Right lobe of liver (tissue), 6 donors: ENCODE results near the gene CDK5. TPM values are rescaled to one million over a fixed set of nuclear protein-coding genes. Genes with fewer than 3 reads are reported as not detected.

Source experiments
- ATAC-seq, 4 donors: fragments of 200-7000 bp; cut with Tn5 transposase; one replicate each; pipeline ENCODE4 v1.9.1; 2020; ENCODE audit warnings: mild to moderate bottlenecking in 4 of 4, moderate library complexity in 4 of 4
- DNase-seq, 3 donors: peaks; one replicate each; pipeline ENCODE4 v3.0.0-alpha.2; 2020
- H3K27ac ChIP-seq, 3 donors: fragments of 200-600 bp; one replicate each; pipeline ENCODE4 v1.8.0; 2022
- H3K27me3 ChIP-seq, 2 donors: fragments of 200-600 bp; one replicate each; pipeline ENCODE4 v1.8.0; 2022
- H3K36me3 ChIP-seq, 4 donors: fragments of 200-600 bp; sonication (generic) in 1 of 4; one replicate each; pipeline versions ENCODE4 v1.5.1 to v1.8.0; 2017 to 2022; ENCODE audit warnings: control low read depth in 1 of 4
- H3K4me1 ChIP-seq, 4 donors: fragments of 200-600 bp; sonication (generic) in 1 of 4; one replicate each; pipeline versions ENCODE4 v1.5.1 to v1.8.0; 2017 to 2022; ENCODE audit warnings: control low read depth in 1 of 4
- H3K4me3 ChIP-seq, 3 donors: fragments of 200-600 bp; one replicate each; pipeline ENCODE4 v1.8.0; 2022
- H3K9me3 ChIP-seq, 4 donors: fragments of 200-600 bp; sonication (generic) in 1 of 4; one replicate each; pipeline versions ENCODE4 v1.5.1 to v1.8.0; 2017 to 2022; ENCODE audit warnings: control low read depth in 1 of 4
- POLR2A ChIP-seq: fragments of 450-650 bp; IDR thresholded peaks from one replicate; pipeline ENCODE4 v1.6.1; 2017; ENCODE audit warnings: antibody characterized with exemption, mild to moderate bottlenecking
- WGBS: methylation state at CpG from one replicate; pipeline ENCODE4 v1.1.6; 2018; ENCODE audit warnings: low coverage, low lambda C conversion rate; ENCODE audit not compliant: insufficient coverage; ENCODE audit errors: missing lambda C conversion rate; 5-methylcytosine and 5-hydroxymethylcytosine counted together
- intact Hi-C, 2 donors: fragments of 100-400 bp; cut with DNase I; formaldehyde crosslinking; loops; one replicate each; pipeline versions ENCODE4 v1.11.2 to v1.14.1; 2022
- total RNA-seq, 6 experiments: library from RNA; depleted of rRNA in 2 of 6; stranded (reverse); fragments of >200 nt in 2 of 6; fragmentation: NEBNext Ultra II Directional in 3 of 6; extraction: Animal tissue kit (Norgen Biotek cat#: 25700) in 3 of 6; gene quantifications; one replicate each; pipeline versions ENCODE4 v1.1.0 to v1.2.4, GENCODE V29; 2016 to 2023
- TF ChIP-seq, protein P1 (sequence below), 4 donors: fragments of 200-600 bp in 3 of 4; fragments of 450-650 bp in 1 of 4; IDR thresholded peaks; one replicate each; pipeline versions ENCODE4 v1.5.1 to v1.8.0; 2016 to 2022; ENCODE audit warnings: antibody characterized with exemption in 4 of 4, mild to moderate bottlenecking in 2 of 4
- donor health status: DM: no; HTN: yes; CAD: no.
- donor health status: DM: no; HTN: no; CAD: no.
- donor health status: DM: no; HTN: no; CAD: no.
- donor health status: DM: no; HTN: yes; CAD: no.
- donor health status: DM: no; HTN: yes; CAD: no.

Gene CDK5
- total RNA-seq, 6 experiments from 2014 or later, result 5.0 to 9.6 (median 6.1) TPM

DNA sequence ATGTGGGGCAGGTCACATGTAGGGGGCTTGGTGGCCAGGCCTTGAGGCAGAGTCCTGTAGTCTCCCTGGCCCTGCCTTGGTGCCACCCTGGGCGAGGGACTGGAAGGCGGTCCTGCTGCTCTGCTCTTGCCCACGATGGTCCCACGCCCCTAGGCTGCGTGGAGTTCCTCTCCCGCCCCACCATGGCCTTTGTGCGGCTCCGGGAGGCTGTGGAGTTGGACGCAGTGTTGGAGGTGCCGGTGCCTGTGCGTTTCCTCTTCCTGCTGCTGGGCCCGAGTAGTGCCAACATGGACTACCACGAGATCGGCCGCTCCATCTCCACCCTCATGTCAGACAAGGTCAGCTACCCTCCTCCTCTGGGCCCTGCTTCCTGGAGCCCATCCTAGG is 12.9 kb upstream of the CDK5 start:
- no peaks in the 10 kb centered on the region for H3K9me3 ChIP-seq
- intact Hi-C loops, result no loop called here
- DNase-seq (peak in 1 of 3 donors; percentile 13), ATAC-seq (no peak)
- H3K4me3 ChIP-seq, result no peak overlapping the region
- H3K4me1 ChIP-seq, result no peaks in the 10 kb centered on the region
- peaks cover 0 to 95% (median 46%) of the 10 kb centered on the region in 4 donors for H3K36me3 ChIP-seq
- no CpG with 5 or more reads among the region's 15 CpGs for WGBS
- TF ChIP-seq POLR2A, result no peak
- TF ChIP-seq, protein P1, sequence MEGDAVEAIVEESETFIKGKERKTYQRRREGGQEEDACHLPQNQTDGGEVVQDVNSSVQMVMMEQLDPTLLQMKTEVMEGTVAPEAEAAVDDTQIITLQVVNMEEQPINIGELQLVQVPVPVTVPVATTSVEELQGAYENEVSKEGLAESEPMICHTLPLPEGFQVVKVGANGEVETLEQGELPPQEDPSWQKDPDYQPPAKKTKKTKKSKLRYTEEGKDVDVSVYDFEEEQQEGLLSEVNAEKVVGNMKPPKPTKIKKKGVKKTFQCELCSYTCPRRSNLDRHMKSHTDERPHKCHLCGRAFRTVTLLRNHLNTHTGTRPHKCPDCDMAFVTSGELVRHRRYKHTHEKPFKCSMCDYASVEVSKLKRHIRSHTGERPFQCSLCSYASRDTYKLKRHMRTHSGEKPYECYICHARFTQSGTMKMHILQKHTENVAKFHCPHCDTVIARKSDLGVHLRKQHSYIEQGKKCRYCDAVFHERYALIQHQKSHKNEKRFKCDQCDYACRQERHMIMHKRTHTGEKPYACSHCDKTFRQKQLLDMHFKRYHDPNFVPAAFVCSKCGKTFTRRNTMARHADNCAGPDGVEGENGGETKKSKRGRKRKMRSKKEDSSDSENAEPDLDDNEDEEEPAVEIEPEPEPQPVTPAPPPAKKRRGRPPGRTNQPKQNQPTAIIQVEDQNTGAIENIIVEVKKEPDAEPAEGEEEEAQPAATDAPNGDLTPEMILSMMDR (IDR thresholded peaks at IDR 0.05), result no peak
- H3K27me3 ChIP-seq, result no peaks in the 10 kb centered on the region
- no peak overlapping the region for H3K27ac ChIP-seq

DNA sequence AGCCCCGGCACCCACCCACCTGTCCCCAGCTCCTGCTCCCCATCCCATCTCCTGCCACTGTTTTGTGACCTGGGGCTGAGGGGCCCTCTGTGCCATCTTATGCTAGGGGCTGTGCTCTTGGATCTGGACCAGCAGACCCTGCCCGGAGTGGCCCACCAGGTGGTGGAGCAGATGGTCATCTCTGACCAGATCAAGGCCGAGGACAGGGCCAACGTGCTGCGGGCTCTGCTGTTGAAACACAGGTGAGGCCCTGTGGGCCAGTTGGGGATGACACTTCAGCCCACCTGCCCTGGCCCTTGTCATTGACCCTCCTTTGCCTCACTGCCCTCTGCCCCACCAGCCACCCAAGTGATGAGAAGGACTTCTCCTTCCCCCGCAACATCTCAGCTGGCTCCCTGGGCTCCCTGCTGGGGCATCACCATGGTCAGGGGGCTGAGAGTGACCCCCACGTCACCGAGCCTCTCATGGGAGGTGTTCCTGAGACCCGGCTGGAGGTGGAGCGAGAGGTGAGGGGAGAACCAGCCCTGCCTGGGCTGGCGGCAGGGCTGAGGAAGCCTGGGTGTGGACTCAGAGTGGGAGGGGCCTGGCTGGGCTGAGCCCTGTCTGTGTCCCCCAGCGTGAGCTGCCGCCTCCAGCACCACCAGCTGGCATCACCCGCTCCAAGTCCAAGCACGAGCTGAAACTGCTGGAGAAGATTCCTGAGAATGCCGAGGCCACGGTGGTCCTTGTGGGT is 12.3 kb upstream of the CDK5 start:
- peak in 1 of 3 donors; percentile 19 for DNase-seq
- WGBS, result 91% methylated on average over 4 of the region's 17 CpGs
- intact Hi-C loops, result no loop called here

GRCh38 chr7:151068069-151068773 is 10.5 kb upstream of the CDK5 start:
- no peak overlapping the region for H3K4me3 ChIP-seq
- no peak for TF ChIP-seq POLR2A
- TF ChIP-seq, protein P1 (IDR thresholded peaks at IDR 0.05), result no peak
- DNase-seq (no peak), ATAC-seq (no peak)
- no peak overlapping the region for H3K27ac ChIP-seq
- 86% methylated on average over 7 of the region's 12 CpGs for WGBS
- peaks cover 0 to 83% (median 35%) of the 10 kb centered on the region in 4 donors for H3K36me3 ChIP-seq
- intact Hi-C loops, result no loop called here
- H3K9me3 ChIP-seq, result no peaks in the 10 kb centered on the region
- peaks cover 0 to 8% (median 4%) of the 10 kb centered on the region in 4 donors for H3K4me1 ChIP-seq
- H3K27me3 ChIP-seq, result no peaks in the 10 kb centered on the region

More for the DNA sequence above, 12.3 kb upstream of the CDK5 start:
- Histone ChIP-seq H3K27ac (no peak overlapping the region), H3K27me3 (no peaks in the 10 kb centered on the region), H3K36me3 (peaks cover 0 to 95% (median 44%) of the 10 kb centered on the region in 4 donors), H3K4me1 (no peaks in the 10 kb centered on the region), H3K4me3 (no peak overlapping the region), H3K9me3 (no peaks in the 10 kb centered on the region)
- TF ChIP-seq, protein P1 (IDR thresholded peaks at IDR 0.05), result no peak
- TF ChIP-seq POLR2A, result no peak
- ATAC-seq, result no peak

DNA sequence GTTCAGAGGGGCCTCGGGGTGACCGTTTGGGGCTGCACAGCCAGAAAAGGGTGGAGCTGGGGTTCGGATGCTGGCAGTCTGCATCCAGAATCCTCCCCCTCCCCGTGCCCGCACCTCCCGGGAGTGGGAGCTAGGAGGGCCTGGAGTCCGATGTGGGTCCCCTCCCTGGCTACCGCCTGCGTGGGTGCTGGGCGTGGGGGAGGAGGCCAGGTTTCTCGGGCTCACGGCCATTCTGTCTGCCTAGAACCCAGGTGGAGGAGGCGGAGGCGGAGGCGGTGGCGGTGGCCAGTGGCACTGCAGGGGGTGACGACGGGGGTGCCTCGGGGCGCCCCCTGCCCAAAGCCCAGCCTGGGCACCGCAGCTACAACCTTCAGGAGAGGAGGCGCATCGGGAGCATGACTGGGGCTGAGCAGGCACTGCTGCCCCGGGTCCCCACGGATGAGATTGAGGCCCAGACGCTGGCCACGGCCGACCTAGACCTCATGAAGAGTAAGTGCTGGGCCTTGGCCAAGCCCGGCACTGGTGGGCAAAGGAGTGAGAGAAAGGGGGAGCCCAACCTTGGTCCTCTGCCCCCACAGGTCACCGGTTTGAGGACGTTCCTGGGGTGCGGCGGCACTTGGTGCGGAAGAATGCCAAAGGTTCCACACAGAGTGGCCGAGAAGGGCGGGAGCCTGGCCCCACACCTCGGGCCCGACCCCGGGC is 8.7 kb upstream of the CDK5 start:
- H3K27ac ChIP-seq, result no peak overlapping the region
- intact Hi-C loops, result no loop called here

More for the DNA sequence above, 8.7 kb upstream of the CDK5 start:
- H3K9me3 ChIP-seq, result no peaks in the 10 kb centered on the region
- H3K27me3 ChIP-seq, result no peaks in the 10 kb centered on the region
- no peak for DNase-seq
- peaks cover 0 to 66% (median 31%) of the 10 kb centered on the region in 4 donors for H3K36me3 ChIP-seq
- no peak for TF ChIP-seq POLR2A
- TF ChIP-seq, protein P1 (IDR thresholded peaks at IDR 0.05), result no peak
- no peak for ATAC-seq
- H3K4me3 ChIP-seq, result no peak overlapping the region
- 89% methylated on average over 10 of the region's 39 CpGs for WGBS
- peaks cover 0 to 16% (median 8%) of the 10 kb centered on the region in 4 donors for H3K4me1 ChIP-seq
